Stimulated activated CD8-positive, alpha-beta memory T cell treated with anti-CD3 and anti-CD28 coated beads, Interleukin-12 subunit alpha, Interleukin-12 subunit beta, amount 100 ng/mL, for 24 hours (primary cell): ENCODE measurements around the gene TMED5.
"Not testable (repeated sequence)": the region's sequence is repeated elsewhere in the genome, so short reads cannot be mapped to it uniquely, and the experiment has no call there.

Experiments
- DNase-seq: peaks from one replicate; pipeline ENCODE4 v3.0.0-alpha.2; 2020; ENCODE audit errors: extremely low read depth

Gene TMED5

DNA sequence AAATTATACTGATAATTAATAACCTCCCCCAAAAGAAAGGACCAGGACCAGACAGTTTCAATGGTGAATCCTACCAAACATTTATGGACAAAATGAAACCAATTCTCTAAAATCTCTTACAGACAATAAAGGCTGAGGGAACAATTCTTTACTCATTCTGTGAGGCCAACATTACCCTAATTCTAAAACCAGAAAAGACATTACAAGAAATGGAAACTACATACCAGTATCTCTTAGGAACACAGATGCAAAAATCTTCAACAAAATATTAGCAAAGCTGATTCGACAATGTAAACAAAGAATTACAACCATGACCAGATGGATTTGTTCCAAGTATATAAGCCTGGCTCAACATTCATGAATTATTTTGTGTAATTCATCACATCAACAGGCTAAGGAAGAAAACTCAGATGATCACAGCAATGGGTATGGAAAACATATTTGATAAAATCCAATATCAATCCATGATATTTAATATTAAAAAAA lies 8.6 kb downstream of the TMED5 start:
- no peak for DNase-seq

DNA sequence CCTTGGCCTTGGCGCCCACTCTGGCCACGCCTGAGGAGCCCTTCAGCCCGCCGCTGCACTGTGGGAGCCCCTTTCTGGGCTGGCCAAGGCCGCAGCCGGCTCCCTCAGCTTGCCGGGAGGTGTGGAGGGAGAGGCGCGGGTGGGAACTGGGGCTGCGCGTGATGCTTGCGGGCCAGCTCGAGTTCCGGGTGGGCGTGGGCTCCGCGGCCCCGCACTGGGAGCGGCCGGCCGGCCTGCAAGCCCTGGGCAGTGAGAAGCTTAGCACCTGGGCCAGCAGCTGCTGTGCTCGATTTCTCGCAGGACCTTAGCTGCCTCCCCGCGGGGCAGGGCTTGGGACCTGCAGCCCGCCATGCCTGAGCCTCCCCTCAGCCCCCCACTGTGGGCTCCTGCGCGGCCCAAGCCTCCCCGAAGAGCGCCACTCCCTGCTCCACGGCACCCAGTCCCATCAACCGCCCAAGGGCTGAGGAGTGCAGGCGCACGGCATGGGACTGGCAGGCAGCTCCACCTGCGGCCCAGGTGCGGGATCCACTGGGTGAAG lies 10.0 kb downstream of the TMED5 start:
- DNase-seq = not testable (repeated sequence)

- DNase-seq = no peak
Observed at GRCh38 chr1:93167006-93167405, 13.2 kb downstream of the TMED5 start.

GRCh38 chr1:93165895-93166294 lies 14.3 kb downstream of the TMED5 start:
- not testable (repeated sequence) for DNase-seq

GRCh38 chr1:93164816-93165215 lies 15.4 kb downstream of the TMED5 start:
- DNase-seq = no peak

DNA sequence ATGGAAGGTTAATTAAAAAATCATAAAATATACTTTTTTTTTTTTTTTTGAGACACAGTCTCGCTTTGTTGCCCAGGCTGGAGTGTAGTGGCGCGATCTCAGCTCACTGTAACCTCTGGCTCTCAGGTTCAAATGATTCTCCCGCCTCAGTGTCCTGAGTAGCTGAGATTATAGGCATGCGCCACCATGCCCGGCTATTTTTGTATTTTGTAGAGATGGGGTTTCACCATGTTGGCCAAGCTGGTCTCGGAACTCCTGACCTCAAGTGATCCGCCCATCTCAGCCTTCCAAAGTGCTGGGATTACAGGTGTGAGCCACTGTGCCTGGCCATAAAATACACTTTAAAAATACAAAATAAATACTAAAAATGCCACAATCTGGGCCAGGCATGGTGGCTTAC lies 16.9 kb downstream of the TMED5 start:
- DNase-seq = not testable (repeated sequence)

DNA sequence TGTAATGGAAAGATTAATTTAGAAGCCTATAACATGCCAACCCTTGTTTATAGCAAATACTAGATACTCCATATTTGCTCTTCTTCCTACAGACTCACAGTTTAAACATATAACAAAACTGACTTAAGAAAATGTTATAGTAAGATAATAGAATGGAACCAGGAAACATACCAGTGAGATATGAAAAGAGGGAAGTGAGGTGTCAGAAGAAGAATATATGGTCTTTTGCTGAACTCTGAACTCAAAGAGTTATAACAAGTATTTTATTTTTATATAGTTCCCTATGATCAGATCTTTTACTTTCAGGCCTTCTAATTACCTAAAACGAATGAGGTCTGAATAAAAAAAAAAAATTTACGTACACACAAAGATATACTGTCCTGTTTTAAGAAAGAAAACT lies 20.9 kb downstream of the TMED5 start:
- no peak for DNase-seq

DNA sequence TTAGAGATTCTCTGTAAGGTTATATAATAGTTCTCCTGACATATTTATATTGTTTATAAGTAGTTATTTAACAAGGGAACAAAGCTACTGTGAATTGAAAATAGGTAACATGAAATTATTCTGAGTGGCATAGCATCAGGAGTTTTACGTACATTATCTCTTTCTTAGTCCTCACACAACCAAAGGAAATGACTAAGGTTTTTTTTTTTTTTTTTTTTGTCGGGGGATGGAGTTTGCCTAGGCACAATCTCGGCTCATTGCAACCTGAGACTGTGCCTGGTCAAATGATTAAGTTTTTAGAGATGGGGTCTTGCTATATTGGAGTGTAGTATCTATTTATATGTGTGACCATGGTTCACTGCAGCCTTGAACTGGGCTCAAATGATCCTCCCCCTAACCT lies 24.9 kb downstream of the TMED5 start:
- no peak for DNase-seq

DNA sequence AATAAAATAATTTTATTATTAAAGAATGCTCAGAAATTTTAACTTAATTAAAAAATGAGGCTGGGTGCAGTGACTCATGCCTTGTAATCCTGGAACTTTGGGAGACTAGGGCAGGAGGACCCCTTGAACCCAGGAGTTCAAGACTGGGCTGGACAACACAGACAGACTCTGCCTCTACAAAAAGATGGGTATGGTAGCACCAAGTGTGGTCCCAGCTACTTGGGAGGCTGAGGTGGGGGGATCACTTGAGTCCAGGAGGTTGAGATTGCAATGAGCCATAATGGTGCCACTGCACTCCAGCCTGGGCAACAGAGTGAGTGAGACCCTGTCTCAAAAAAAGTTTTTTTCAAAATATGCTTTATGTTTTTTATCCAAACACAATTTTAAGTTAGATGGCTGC lies 25.3 kb downstream of the TMED5 start:
- DNase-seq = no peak

GRCh38 chr1:93152835-93153234 lies 27.4 kb downstream of the TMED5 start:
- no peak for DNase-seq

DNA sequence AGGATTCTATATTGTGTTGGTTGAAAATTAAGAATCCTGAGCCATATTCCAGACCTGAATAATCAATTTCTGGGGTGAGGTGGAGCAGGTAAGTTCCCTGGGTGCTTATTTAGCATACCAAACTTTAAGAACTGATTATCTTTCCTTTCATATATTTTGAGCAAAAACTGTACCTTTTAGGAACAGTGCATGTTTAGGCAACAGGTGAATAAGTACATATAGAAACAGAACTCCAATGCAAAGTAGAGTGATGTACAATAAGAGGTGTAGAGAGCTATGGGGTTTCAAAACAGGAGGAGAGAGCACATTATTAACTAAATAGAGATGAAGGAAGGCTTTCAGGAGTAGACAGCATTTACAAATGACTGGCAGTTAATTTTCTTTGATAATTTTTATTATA lies 28.7 kb downstream of the TMED5 start:
- no peak for DNase-seq

GRCh38 chr1:93150729-93151128 lies 29.5 kb downstream of the TMED5 start:
- DNase-seq = no peak

- no peak for DNase-seq
Observed at GRCh38 chr1:93148001-93148400, 32.2 kb downstream of the TMED5 start.

DNA sequence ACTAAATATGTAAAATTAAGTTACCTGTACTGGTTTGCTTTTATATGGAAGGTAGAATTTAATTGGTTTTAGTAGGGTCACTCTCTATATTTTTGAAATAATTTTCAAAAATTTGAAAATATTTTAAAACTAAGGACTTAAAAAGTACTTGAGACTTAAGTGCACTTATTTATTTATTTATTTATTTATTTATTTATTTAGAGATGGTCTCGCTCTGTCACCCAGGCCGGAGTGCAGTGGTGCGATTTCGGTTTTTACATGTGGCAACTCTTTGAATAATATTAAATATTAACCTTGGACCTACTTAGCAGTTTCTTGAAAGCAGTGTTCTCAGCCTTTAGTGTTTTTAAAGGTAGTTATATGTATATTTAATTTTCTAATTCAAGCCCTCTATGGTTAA lies 36.4 kb downstream of the TMED5 start:
- no peak for DNase-seq

DNA sequence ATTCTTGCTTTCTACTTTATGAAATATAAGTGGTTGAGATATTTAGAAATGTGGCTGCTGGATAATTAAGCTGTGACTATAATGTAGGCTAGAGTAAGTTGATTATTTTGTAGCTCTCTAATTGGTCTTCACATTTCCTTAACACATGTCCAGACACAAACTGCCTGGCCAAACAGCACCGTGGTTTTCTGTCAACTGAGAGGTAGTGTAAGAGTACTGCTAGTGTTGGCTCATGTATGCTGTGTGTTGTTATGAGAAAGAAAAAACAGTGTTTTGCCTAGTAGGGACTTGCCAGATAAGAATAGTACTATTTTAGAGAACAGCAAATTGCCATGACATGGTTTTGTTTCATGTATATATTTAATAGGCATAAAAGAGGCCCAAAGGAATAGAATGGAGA lies 37.1 kb downstream of the TMED5 start:
- no peak for DNase-seq

DNA sequence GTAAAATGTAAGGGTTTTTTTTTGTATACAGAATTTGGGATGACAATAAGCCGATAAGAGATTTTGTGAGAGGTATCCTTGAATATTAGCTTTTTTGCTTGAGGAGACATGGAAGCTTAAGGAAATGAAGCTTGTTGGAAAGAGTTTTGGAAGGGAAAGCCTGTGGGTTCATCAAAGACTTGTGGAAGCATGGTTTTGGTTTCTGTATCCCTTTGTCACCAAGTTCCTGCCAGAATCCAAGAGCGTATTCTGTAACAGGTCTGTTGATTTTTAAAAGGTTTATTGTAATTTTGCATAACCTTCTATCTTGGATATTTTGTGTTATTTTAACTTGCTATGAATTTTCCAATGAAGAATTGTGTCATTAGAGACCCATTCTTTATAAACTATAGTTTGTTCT lies 38.1 kb downstream of the TMED5 start:
- no peak for DNase-seq

GRCh38 chr1:93140106-93140505 lies 40.1 kb downstream of the TMED5 start:
- DNase-seq = no peak

DNA sequence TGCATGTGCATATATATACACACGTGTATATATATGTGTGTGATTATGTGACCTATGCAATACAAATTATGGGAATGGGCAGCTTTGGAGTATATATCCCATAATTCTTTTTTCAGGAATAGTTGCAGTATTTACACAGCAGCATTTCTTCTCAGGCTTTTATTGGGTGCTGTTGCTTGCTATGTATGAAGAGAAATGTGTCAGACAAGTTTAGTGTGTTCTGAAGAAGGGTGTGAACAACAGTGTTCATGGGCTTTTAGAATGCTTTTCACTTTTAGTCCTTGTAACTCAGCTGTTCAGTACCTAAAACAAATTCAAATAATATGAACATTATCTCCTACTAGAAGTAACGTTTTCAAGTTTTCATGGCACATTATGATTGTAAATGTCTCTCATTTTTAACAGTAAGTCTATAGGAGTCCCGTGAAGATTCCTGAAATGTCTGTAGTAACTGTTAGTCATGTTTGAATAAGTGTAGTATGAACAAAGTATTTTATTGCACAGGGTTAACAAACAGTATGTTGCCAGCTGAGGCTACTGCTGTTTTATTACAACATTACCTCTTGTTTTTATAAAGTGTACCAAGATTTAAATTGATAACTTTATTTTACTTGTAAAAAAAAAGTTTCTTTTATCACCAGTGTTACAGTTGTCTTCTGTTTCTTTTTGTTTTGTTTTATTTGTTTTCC lies 42.5 kb downstream of the TMED5 start:
- DNase-seq = no peak

DNA sequence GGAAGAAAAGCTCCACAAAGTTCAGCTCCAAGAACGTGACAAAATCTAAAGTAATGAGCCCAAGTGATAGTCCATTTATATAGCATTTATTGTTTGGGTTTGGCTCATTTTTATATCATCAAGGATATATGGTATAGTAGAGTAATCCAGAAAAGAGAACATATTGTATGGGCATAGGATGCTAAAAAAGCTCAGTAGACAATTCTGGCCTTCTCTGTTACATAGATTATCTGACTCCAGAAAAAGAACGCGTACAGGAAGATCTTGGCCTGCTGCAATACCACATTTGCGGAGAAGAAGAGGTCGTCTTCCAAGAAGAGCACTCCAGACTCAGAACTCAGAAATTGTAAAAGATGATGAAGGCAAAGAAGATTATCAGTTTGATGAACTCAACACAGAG lies 43.8 kb downstream of the TMED5 start:
- no peak for DNase-seq

- DNase-seq = no peak
Observed at GRCh38 chr1:93132638-93133037, 47.6 kb downstream of the TMED5 start.

GRCh38 chr1:93129507-93130099 lies 50.6 kb downstream of the TMED5 start:
- DNase-seq = no peak

DNA sequence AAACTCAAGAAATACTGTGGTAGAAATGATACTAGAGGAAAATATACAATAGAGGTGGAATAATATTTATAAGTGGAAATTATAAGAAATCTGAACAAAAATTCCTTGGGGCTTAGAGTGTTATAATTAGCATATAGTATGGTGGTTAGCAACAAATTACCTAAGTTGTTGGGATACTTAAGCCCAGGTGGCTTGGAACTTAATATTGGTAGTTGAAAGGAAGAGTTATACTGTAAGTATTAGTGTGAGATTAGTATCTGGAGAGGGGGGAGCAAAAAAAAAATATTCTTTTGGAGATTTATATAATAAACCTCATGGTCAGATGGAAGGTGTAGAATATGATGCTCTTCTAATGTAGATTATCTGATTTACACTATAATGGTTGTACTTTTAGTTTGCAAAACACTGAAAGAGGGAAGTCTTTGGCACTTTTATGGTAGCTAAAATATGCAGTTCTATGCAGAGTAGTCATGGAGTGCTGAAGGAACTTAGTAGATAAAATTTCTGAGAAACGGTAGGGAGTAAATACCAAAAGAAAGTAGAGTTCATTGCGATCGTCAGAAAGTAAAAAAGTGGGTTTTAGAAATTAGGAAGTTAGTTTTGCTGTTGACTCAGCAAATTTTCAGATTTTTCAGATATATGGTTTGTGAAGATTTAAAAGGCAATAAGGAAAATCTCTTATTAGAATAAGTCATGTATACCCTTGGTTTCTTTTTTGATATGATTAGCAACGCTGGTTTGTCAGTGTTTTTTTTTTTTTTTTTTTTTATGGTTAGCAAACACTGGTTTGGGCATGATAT lies 55.5 kb downstream of the TMED5 start:
- no peak for DNase-seq
